ENCODE data around the gene LTC4S. TPM values are rescaled to one million over a fixed set of nuclear protein-coding genes. Genes with fewer than 3 reads are reported as not detected.
A peak's percentile ranks its signal among the peaks of the same experiment; 100 is the strongest.

The LTC4S gene
- polyA plus RNA-seq, 1 donor: 2.0 TPM

DNA sequence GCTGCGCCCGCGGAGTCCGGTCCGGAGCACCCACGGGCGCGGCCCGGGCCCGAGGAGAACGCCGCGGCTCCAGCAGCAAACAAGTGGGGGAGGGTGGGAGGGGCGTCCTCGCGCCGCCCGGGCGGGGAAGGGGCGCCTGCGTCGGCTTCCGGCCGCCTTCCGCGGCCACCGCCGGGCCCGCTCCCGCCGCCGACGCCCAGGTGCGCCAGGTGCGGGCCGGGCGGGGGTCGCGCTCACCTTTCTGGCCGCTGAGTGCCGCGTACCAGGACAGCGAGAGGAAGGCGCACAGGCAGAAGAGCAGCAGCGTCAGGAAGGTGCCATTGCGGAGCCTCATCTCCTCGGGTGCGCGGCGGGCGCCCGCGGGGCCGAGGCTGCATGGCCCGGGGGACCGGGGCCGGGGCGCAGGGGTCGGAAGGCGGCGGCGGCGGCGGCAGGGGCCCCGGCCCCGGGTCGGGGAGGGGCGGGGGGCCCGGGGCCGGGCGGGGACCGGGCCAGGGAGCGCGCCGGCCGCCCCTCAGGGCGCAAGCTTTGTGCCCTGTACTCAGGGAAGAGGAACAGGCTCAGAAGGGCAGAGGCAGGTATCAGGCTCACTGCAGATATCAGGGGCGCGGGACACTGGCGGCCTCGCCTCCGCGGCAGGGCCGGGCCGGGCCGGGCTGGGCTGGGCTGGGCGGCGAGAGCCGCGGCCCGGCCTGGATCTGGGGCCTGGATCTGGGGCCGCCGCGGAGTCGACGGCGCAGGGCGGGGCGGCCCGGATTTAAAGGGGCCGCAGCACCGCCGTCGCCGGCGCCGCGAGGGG is 12.7 kb downstream of the LTC4S start, which contains the start of gene MGAT4B:
Gene MGAT4B, minus strand, starts transcription at position 617 of the 799 bp plus-strand sequence. Its CDS starts 283 bp downstream, at position 334.
- DNase-seq (ENCODE audit: low read depth): no peak

DNA sequence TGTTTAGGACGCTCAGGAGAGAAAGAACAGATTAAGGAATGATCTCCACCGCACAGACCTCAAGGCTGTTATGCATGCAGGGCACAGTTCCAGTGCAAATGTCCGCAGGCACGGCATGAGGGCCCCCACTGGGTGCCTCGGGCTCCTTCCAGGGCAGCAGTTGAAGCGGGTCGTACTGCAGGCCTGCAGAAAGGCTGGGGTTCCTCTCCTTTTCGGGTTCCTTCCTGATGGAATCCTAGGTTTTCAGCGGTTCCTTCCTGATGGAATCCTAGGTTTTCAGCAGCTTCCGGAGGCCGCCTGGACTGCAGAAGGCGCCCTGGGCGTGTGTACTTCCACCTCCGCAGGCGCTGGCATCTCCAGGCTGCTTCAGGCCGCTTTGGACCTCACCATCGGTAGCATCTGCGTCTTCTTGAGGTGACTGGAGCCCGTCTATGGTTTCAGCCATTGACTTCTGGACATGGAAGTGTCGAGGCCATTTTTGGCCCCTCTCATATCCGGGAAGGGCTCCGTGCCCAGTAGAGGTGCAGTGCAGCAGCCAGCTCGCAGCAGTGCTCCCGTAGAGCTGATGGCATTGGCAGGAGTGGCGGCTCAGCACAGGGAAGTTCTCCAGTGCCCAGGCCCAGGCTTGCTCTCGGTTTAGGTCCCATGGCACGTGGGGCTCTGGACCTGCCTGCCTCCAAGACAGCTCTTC is 18.5 kb downstream of the LTC4S start:
- DNase-seq (ENCODE audit: low read depth): no peak

DNA sequence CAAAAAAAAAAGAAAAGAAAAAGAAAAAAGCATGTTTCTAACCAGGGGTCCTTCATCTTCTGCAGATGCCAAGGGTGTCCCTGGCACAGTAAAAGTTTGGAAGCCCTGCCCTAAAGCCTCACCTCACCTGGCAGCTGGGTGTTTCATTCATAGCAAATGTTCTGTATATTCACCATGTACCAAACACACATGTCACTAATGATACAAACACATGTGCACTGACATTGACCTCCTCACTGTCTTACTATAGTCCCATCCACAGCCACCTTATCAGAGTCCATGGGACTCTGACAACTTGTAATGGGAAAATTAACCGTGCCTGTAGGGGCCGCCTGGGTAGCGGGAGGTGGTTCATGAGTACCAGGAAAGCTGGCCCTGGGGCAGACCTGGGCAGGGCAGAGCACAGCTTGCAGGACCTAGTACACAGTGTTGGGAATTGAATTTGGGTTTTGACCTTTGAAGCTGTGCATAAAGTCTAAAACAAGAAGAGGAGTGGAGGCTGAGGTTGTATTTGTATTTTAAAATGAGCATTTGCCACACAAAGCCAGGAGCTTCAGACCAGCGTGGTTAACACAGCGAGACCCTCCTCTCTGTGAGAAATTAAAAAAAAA is 19.3 kb downstream of the LTC4S start:
- DNase-seq (ENCODE audit: low read depth): no peak

DNA sequence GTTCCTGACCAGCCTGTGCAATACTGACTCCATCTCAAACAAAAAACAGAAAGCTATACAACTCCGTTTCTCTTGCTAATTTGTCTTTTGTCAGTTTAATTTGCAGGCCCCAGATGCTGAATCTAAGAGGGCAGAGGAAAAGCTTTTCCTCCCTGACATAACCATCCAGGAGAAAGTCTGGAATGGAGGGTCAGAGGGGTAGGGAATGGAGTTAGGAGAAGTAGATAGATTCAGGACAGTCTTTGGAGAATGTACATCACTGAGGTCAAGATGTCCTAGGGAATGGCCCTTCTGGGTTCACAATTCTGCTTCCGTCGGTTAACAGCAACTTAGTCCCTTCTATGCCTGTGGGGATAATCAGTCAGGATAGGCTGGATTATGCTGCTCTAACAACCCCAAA is 20.3 kb downstream of the LTC4S start:
- DNase-seq (ENCODE audit: low read depth): no peak

DNA sequence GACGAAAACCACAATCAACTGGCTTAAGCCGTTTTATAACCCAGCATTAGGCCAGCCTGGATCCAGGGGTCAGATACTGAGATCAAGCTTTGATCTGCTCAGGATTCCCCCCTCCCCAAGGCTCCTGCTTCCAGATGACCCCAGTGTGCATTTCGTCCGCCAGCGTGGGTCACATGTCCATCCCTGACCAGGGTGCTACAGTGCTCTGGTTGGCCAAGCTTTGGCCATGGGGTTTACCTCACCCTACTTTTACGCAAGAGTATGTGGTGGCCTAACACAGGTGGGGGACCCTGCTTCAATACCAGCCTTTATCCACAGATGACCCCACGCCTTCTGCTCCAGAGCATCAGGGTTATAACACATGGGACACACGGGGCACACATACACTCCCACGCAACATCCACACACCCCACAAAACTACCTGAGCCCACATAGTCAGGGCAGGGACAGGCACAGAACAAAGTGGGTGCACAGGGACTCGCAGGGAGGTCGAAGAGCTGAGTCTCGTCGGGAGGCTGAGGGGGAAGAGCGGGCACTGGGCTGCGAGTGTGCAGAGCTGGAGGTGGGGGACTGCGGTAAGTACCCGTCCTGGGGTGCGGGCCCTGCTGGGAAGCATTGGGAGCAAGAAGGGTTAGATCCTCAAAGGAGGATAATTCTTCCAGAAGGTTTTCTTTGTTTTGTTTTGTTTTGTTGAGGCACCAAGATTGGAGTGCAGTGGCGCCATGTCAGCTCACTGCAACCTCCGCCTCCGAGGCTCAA is 21.9 kb downstream of the LTC4S start:
- DNase-seq (ENCODE audit: low read depth): no peak

DNA sequence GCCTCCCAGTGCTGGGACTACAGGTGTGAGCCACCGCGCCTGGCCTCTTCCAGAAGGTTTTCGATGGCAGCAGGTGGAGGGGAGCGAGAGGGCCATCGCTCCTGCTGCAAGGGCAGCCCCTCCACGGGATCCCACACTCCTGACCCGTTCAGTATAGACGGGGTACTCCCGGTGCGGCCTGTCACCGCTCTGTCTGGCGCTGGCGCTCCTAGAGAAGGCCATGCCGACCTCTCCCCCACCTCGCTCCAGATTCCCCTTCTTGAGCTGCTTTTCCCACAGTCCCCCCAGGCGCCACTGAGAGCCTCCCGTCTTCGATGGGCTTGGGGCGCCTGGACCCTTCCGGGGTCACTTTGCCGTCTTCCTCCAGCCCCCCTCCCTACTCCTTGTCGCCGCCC is 22.6 kb downstream of the LTC4S start:
- no peak for DNase-seq (ENCODE audit: low read depth)

DNA sequence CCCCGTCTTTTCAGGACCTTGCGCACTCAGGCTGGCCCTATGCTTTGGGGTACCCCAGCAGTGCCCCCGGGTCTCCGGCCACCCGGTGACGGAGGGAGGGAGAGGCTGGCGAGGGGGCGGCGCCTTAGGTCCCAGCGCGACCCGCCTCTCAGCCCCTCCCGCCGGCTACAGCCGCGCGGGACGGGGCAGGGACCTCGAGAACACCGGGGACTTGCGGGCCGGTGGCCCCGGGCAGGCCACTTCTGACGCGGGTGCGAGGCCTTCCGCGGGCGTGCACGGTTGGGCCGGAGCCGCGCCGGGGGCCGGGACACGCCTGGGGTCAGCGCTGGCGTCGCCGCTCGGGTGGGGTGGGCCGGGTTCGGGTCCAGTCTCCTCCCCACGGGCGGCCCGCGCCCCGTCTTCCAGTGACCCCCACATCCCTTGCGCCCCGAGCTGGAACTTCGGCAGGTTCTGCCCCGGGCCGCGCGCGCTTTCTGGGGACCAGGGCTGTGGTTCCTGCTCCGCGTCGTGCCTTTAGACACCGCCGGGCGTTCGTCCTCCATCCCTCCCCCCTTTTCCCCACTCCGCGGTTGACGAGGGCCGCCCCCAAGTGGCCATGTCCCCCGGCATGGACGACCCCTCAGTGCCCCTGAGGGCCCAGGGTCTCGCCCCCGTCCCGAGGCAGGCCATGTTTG is 23.1 kb downstream of the LTC4S start:
- no peak for DNase-seq (ENCODE audit: low read depth)

DNA sequence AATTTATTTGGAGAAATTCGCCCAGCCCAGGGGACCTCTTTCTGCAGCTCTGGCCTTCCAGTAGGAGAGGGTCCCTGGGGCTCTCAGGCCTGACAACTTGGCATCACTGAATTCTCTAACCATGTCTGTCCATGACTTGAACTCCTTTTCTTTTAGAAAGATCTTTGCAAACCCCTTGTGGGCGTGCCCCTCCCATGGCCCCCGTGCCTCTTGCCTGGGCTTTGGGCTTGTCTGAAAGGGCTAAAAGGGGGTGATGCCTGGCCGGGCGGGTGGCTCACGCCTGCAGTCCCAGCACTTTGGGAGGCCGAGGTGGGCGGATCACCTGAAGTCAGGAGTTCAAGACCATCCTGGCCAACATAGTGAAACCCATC is 23.7 kb downstream of the LTC4S start:
- no peak for DNase-seq (ENCODE audit: low read depth)

DNA sequence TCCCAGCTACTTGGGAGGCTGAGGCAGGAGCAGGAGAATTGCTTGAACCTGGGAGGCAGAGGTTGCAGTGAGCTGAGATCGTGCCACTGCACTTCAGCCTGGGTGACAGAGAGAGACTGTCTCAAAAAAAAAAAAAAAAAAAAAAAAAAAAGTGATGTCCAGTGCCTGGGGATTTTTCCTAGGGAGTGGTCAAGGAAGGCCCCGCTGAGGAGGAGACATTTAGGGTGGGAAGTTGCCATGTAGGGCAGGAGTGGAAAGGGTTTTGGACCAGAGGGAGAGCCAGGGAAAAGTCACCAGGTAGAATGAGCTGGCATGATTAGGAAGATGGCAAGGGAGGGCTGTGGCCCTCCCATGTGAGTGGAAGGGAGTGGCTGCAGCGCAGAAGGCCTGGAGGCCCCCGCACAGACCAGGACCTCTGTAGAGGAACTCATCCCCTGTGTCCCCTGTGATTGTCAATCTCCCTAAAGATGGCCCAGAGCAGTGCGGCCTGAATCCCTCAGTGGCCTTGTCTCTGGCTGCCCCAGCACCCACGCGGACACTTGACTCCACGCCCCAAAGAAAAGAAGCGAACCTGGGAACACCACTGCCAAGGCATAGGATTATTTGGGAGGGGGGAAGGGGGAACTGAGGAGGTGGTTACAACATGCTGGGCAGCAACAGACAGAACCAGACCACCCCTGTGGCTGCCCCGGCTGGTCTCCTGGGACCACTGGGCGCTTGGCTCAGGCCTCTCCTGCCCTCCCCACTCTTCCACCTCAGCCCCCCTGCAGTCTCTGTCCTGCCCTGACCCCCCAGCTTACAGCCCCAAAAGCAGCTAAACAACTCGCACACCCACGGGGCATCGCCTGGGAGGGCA is 24.3 kb downstream of the LTC4S start:
- DNase-seq (ENCODE audit: low read depth): no peak

DNA sequence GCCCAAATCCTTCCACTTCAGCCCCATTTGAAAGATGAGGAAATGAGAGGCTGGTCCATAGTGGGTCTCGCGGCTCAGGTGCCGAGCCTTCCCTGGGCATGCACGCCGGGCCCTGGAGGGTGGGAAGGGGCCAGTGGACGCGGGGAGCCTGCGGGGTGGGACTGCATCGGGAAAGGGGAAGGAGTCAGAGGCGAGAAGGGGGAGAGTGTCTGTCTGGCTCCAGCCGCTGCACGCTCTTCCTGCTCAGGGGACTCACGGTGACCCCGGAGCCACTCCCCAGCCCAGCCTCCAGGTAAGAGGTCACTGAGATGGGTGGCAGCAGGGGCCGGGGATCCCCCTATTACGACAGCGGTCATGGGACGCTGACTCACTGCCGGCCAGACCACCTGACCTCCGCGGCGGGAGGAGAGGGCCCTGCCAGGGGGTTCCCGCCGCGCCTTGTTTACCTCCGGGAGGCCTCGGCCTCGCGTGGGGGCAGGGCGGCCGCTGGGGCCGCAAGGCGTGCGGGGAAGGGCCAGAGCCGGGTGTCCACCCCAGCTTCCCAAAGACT is 25.0 kb downstream of the LTC4S start:
- peak; percentile 61 for DNase-seq (ENCODE audit: low read depth)

DNA sequence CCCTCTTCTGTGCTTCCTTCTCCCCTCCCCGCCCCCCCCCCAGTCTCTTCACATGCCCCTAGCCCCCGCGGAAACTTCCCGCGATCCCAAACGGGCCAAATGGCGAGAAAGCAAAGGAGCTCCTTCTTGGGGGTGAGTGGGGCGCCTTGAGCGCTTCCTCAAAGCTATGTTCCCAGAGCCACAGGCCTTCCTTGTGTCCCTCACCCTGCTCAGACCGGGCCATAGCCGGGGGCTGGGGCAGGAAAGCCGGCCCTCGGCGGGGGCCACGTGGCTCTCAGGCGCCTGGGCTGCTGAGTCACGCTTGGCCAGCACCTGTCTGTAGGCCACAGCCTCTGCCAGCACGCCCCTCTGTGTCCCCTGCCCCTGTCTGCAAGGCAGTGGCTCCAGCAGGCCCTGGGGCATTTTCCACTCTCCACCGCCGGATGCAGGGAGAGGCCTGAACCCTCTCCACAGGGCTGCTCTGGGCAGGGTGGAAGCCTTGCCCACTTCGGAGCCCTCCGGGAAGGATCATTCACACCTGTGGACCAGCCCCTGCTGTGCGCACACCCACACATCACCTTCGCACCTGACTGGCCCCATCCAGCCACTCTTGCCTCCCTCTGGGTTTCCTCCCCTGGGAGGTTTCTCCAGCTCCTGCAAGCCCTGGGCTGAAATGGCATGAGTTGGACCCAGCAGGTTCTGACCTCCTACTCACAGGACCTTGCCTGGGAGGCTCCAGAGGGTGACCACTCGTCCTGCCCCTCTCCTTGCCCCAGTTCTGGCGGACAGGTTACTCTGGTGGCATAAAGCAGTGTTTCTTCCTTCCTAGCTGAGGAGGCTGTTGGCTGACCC is 25.7 kb downstream of the LTC4S start:
- no peak for DNase-seq (ENCODE audit: low read depth)

DNA sequence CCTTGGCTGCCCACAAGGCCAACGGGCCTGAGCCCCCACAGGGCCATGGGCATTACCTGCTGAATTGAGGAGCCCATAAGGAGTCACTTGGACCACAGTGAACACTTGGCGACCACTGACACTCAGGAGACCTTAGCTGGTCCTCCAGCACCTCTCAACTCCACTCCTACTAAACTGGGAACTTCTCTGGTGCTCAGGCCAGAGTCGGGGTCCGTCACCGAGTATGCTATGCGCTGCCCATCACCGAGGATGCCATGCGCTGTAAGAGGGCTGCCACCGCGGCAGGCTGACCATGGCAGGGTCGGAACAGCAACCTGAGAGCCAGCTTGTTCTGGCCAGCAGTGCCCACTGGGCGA is 26.3 kb downstream of the LTC4S start:
- no peak for DNase-seq (ENCODE audit: low read depth)

DNA sequence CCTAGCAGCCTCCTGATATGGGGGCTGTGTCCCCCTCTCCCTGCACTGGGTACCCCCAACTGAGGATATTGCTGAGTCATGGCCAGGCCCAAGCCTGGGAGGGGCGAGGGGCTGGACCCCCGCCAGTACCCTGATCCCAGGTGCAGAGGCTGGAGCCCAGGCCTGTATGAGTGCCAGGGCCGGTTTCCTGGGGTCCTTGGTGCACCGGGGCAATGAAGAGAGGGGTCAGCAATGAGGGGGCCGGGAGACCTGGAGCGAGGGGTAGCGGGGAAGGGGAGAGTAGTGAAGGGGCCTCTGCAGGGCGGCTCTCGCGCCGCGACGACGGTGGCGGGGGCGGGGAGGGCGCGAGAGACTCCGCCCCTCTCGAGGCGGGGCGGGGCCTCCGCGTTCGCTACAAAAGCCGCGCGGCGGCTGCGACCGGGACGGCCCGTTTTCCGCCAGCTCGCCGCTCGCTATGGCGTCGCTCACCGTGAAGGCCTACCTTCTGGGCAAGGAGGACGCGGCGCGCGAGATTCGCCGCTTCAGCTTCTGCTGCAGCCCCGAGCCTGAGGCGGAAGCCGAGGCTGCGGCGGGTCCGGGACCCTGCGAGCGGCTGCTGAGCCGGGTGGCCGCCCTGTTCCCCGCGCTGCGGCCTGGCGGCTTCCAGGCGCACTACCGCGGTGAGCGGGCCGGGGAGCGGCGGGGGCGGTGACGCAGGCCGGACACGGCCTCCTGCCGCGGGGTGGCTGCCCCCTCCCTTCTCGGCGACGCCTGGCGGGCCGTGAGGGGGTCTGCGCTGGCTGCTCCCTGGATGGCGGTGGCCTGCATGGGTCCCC is 26.9 kb downstream of the LTC4S start, which contains the start of gene SQSTM1:
Gene SQSTM1, plus strand, starts transcription at position 423 of the 815 bp plus-strand sequence. Its CDS starts 32 bp downstream, at position 455.
- peak; percentile 49 for DNase-seq (ENCODE audit: low read depth)

DNA sequence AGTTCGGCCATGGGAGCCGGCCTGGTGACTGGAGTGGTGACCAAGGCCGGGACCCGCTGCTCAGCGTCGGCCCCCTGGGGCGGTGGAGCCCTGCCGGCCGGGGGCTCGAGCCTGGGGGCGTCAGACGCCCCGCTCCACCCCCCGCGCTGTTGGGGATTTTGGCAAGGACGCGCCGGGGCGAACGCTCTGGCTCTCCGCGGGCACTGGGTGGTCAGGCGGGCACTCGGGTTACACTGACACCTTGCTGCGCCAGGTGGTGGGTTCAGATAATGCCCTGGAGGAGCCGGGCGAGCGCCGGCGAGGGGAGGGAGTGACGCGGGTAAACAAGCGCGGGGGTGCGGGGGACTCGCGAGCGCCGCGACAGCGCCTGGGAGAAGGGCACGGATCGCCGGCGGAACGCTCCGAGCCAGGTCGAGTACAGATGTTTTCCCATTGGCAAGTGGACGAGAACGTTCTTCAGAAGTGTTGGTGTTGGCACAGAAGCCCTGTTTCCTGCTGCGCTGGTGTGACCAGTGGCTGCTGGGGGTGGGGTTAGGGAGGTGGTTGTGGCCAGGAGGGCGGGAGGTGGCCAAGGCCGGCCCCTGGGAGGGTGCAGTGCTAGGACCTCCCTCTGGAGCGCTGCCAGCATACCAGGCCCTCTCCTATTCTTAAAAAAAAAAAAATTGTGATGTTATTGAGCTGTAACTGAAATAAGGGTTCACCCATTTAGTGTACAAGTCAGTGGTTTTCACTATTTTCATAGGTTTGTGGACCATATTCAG is 27.7 kb downstream of the LTC4S start:
- DNase-seq (ENCODE audit: low read depth): peak; percentile 73

DNA sequence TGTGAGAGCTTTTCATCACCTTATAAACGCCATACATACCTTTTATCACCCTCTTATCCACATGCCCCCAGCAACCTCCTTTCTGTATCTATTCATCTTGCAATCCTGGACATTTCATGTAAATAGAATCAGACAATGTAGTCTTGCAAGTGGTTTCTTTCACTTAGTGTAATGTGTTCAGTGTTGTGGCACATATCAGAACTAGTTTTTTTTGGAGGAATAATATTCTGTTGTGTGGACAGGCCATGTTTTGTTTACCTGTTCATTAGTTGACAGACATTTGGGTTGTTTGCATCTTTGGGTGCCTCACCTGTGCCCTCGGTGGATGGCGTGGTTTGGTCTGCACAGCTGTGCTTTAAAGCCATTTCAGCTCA is 28.3 kb downstream of the LTC4S start:
- no peak for DNase-seq (ENCODE audit: low read depth)

DNA sequence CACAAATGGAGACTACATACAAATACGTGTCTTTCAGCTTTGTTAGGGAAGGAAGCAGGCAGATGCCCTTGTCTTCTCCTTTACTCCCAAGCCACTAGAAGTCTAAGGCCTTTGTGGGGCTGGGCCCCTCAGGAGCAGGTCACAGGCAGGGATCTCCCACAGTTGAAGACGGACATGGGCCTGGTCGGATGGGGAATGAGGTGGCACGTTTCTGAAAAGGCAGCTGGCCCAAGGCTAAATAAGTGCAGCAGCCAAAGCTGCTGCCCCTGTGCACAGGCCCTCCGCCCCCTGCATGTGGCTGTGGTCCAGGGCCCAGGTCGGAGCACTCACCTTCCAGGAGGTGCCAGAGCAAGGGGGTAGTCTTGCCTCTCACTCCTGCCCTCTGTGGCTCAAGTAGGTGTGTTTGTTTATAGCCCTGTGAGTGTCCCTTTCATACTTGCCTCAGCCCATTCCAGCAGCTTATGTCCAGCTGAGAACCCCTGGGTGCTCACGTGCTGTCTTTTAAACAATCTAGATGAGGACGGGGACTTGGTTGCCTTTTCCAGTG is 28.7 kb downstream of the LTC4S start:
- no peak for DNase-seq (ENCODE audit: low read depth)
